Measurements from ENCODE around the gene CIC. TPM values are rescaled to one million over a fixed set of nuclear protein-coding genes. Genes with fewer than 3 reads are reported as not detected.

CIC gene
- total and polyA plus RNA-seq, 3 donors from 2014 or later, result 95.6 to 181 (median 163) TPM

- intact Hi-C loops (cut with DNase I; ENCODE audit: low total_unique reads), result no loop called here
- no peaks in the 10 kb centered on the region for H3K27me3 ChIP-seq
- H3K4me1 ChIP-seq, result peaks cover 17% of the 10 kb centered on the region
- H3K4me3 ChIP-seq, result no peak overlapping the region
- H3K36me3 ChIP-seq (ENCODE audit: low read depth, missing control alignments), result no peaks in the 10 kb centered on the region
- TF ChIP-seq CTCF (IDR thresholded peaks at IDR 0.05), result no peak
- no peak for TF ChIP-seq POLR2A (IDR thresholded peaks at IDR 0.05)
- no peak for DNase-seq
- WGBS, 2 donors, result 83% methylated on average over 9 of the region's 9 CpGs
- H3K9me3 ChIP-seq, result no peaks in the 10 kb centered on the region
- H3K27ac ChIP-seq, result no peak overlapping the region
These were observed 53.3 kb downstream of the CIC start for GRCh38 chr19:42322305-42322704.

- peak overlapping the region; percentile 83 to 85 for H3K4me3 ChIP-seq
- no peak overlapping the region for H3K27ac ChIP-seq
- TF ChIP-seq POLR2A (IDR thresholded peaks at IDR 0.05) (no peak), CTCF (IDR thresholded peaks at IDR 0.05) (no peak)
- peak; percentile 42 for DNase-seq
- no peaks in the 10 kb centered on the region for H3K27me3 ChIP-seq
- peaks cover 17% of the 10 kb centered on the region for H3K4me1 ChIP-seq
- intact Hi-C loops (cut with DNase I; ENCODE audit: low total_unique reads), result no loop called here
- H3K9me3 ChIP-seq, result no peaks in the 10 kb centered on the region
- no peaks in the 10 kb centered on the region for H3K36me3 ChIP-seq (ENCODE audit: low read depth, missing control alignments)
- WGBS, 2 donors, result 20 to 21% methylated on average over 20 to 29 of the region's 29 CpGs
These were observed 54.4 kb downstream of the CIC start for GRCh38 chr19:42323473-42323851.

- WGBS, 2 donors, result 3 to 13% methylated on average over 23 to 53 of the region's 92 CpGs
- peak overlapping the region; percentile 83 to 85 for H3K4me3 ChIP-seq
- TF ChIP-seq POLR2A (IDR thresholded peaks at IDR 0.05), result no peak
- TF ChIP-seq CTCF (IDR thresholded peaks at IDR 0.05), result no peak
- no peaks in the 10 kb centered on the region for H3K27me3 ChIP-seq
- intact Hi-C loops (cut with DNase I; ENCODE audit: low total_unique reads), result no loop called here
- no peak overlapping the region for H3K27ac ChIP-seq
- H3K9me3 ChIP-seq, result no peaks in the 10 kb centered on the region
- H3K36me3 ChIP-seq (ENCODE audit: low read depth, missing control alignments), result no peaks in the 10 kb centered on the region
- DNase-seq, result no peak
- peaks cover 17% of the 10 kb centered on the region for H3K4me1 ChIP-seq
These were observed 55.0 kb downstream of the CIC start for GRCh38 chr19:42323852-42324654.

GRCh38 chr19:42324655-42325307 lies 55.7 kb downstream of the CIC start:
- Histone ChIP-seq H3K36me3 (ENCODE audit: low read depth, missing control alignments) (no peaks in the 10 kb centered on the region), H3K4me3 (peak overlapping the region; percentile 83 to 85), H3K4me1 (peaks cover 17% of the 10 kb centered on the region), H3K9me3 (no peaks in the 10 kb centered on the region), H3K27ac (no peak overlapping the region), H3K27me3 (no peaks in the 10 kb centered on the region)
- no peak for DNase-seq
- intact Hi-C loops (cut with DNase I; ENCODE audit: low total_unique reads), result no loop called here
- TF ChIP-seq POLR2A (IDR thresholded peaks at IDR 0.05) (no peak), CTCF (IDR thresholded peaks at IDR 0.05) (peak in 2 of 3 experiments; percentile 69 to 78)
- 2 to 6% methylated on average over 13 to 28 of the region's 38 CpGs for WGBS, 2 donors
